Measurements from ENCODE around the gene U2SURP. TPM values are rescaled to one million over a fixed set of nuclear protein-coding genes. Genes with fewer than 3 reads are reported as not detected.

The U2SURP gene
- total RNA-seq, 1 donor from 2014 or later: 82.1 TPM

Small RNA genes lying within 50 kb of the gene (small RNA-seq; reads per million reads assigned to genes)
- not detected for gene AC021074.2 (ENCODE audit: low replicate concordance)

Other genes starting within 250 kb of the U2SURP start
- 3.2 TPM for gene PCOLCE2, start 112.5 kb upstream of the U2SURP start, total RNA-seq
- gene PAQR9, start 37.9 kb upstream of the U2SURP start, total RNA-seq: 2.0 TPM
- 23.4 TPM for gene CHST2, start 118.2 kb downstream of the U2SURP start, total RNA-seq